HEK293 (cell line): ENCODE results near the gene ZNF618.

Source experiments
- KLF10 ChIP-seq: fragments of 450-650 bp; IDR thresholded peaks from 2 replicates; pipeline ENCODE4 v1.5.1; 2018; ENCODE audit warnings: missing biosample characterization, mild to moderate bottlenecking, missing genetic modification characterization
- PRDM10 ChIP-seq: fragments of 450-650 bp; formaldehyde crosslinking; IDR thresholded peaks from 2 replicates; pipeline ENCODE4 v1.5.1; 2016; ENCODE audit warnings: missing biosample characterization, missing genetic modification characterization
- SP2 ChIP-seq: fragments of 450-650 bp; formaldehyde crosslinking; IDR thresholded peaks from 2 replicates; pipeline ENCODE4 v1.5.1; 2016; ENCODE audit warnings: missing biosample characterization, missing genetic modification characterization
- ZNF23 ChIP-seq: fragments of 450-650 bp; formaldehyde crosslinking; IDR thresholded peaks from 2 replicates; pipeline ENCODE4 v1.5.1; 2016; ENCODE audit warnings: missing biosample characterization, missing genetic modification characterization, borderline replicate concordance
- ZNF274 ChIP-seq, 2 experiments: fragments of 200-500 bp in 1 of 2; fragments of 450-650 bp in 1 of 2; sonication (Bioruptor generic) in 1 of 2; formaldehyde crosslinking in 1 of 2; IDR thresholded peaks; 2 replicates each; pipeline versions ENCODE4 v1.5.1 to v1.6.1; 2014 to 2016; ENCODE audit warnings: borderline replicate concordance in 1 of 2, inconsistent platforms in 1 of 2, low read length in 1 of 2, missing biosample characterization in 1 of 2, missing genetic modification characterization in 1 of 2
- ZNF362 ChIP-seq: fragments of 450-650 bp; formaldehyde crosslinking; IDR thresholded peaks from 2 replicates; pipeline ENCODE4 v1.5.1; 2016; ENCODE audit warnings: missing biosample characterization, missing genetic modification characterization
- ZNF510 ChIP-seq: fragments of 450-650 bp; formaldehyde crosslinking; IDR thresholded peaks from 2 replicates; pipeline ENCODE4 v1.5.1; 2018; ENCODE audit warnings: mild to moderate bottlenecking, missing genetic modification characterization, missing biosample characterization; ENCODE audit not compliant: insufficient replicate concordance
- ZNF629 ChIP-seq: fragments of 450-650 bp; formaldehyde crosslinking; IDR thresholded peaks from 2 replicates; pipeline ENCODE4 v1.5.1; 2017; ENCODE audit warnings: missing biosample characterization, missing genetic modification characterization
- TF ChIP-seq, protein P1 (sequence below): fragments of 450-650 bp; formaldehyde crosslinking; IDR thresholded peaks from 2 replicates; pipeline ENCODE4 v1.5.1; 2016; ENCODE audit warnings: missing biosample characterization, missing genetic modification characterization

- no peak for TF ChIP-seq ZNF362 (tag by site-specific recombination)
- TF ChIP-seq, protein P1, sequence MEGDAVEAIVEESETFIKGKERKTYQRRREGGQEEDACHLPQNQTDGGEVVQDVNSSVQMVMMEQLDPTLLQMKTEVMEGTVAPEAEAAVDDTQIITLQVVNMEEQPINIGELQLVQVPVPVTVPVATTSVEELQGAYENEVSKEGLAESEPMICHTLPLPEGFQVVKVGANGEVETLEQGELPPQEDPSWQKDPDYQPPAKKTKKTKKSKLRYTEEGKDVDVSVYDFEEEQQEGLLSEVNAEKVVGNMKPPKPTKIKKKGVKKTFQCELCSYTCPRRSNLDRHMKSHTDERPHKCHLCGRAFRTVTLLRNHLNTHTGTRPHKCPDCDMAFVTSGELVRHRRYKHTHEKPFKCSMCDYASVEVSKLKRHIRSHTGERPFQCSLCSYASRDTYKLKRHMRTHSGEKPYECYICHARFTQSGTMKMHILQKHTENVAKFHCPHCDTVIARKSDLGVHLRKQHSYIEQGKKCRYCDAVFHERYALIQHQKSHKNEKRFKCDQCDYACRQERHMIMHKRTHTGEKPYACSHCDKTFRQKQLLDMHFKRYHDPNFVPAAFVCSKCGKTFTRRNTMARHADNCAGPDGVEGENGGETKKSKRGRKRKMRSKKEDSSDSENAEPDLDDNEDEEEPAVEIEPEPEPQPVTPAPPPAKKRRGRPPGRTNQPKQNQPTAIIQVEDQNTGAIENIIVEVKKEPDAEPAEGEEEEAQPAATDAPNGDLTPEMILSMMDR (tag by site-specific recombination) = no peak
- no peak for TF ChIP-seq ZNF629 (tag by site-specific recombination)
- no peak for TF ChIP-seq ZNF23 (tag by site-specific recombination)
- no peak for TF ChIP-seq KLF10 (tag by site-specific recombination)
- TF ChIP-seq PRDM10 (tag by site-specific recombination) = no peak
- no peak for TF ChIP-seq ZNF510 (tag by site-specific recombination)
- TF ChIP-seq ZNF274 (IDR thresholded peaks at IDR 0.05; ENCODE audit: low read length) = no peak
- TF ChIP-seq ZNF274 (tag by site-specific recombination; IDR thresholded peaks at IDR 0.05; ENCODE audit: borderline replicate concordance) = no peak
- no peak for TF ChIP-seq SP2 (tag by site-specific recombination)
Measured at GRCh38 chr9:113851359-113851758, 24.8 kb upstream of the ZNF618 start.
